NCI-H82 (cell line): ENCODE data around the gene MIOX.
A peak's percentile ranks its signal among the peaks of the same experiment; 100 is the strongest.

Experiments
- DNase-seq: peaks from one replicate; lab custom pipeline; 2025; lab: John Stamatoyannopoulos, UW

MIOX gene

DNA sequence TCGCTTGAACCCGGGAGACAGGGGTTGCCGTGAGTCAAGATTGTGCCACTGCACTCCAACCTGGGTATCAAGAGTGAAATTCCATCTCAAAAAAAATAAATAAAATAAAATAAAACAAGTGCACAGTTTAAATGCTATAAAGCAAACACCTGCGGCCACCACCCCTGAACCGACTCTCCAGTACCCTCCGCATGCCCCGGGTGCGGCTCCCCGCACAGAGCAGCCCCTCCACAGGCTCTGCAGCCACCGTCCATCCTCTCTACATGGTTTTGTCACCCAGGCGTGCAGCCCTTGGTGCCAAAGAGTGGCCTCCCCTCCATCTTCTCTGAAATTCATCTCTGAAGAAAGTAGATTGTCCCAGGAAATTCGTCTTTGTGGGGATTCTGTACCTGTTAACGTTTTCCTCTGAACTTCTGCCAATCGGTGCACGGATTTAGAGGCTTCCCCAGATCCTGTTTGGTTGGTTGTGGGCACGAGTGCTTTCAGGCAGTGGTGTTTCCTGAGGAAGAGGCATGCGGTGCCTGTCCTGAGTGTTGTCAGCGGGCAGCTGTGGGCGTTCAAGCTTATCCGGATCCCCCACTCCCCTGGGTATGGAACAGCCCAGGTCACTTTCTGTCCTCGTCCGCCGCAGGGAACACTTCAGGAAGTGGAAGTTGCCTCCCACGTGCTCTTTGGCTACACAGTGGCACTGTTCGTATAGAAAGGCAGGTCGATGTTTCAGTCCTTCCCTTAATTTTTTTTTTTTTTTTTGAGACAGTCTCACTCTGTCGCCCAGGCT, 4.1 kb downstream of the MIOX start:
- no peak for DNase-seq

DNA sequence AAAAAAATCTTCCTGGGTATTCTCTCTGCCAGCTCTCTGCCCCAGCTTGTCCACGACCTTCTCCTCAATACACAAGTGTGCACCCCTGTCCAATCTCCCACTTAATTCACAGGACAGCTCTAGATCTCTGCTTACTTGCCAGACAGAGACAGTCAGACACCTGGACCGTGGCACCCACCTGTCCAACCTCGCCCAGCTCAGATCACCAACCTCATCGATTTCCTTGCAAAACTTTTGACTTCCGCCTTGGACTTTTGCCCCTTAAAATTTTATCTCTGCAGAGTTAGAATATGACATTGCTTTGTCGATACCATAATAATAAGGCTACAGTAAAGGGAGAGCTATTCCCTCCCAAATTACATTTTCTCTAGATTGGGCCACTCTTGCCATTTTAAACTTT, 10.4 kb downstream of the MIOX start:
- DNase-seq, result no peak

DNA sequence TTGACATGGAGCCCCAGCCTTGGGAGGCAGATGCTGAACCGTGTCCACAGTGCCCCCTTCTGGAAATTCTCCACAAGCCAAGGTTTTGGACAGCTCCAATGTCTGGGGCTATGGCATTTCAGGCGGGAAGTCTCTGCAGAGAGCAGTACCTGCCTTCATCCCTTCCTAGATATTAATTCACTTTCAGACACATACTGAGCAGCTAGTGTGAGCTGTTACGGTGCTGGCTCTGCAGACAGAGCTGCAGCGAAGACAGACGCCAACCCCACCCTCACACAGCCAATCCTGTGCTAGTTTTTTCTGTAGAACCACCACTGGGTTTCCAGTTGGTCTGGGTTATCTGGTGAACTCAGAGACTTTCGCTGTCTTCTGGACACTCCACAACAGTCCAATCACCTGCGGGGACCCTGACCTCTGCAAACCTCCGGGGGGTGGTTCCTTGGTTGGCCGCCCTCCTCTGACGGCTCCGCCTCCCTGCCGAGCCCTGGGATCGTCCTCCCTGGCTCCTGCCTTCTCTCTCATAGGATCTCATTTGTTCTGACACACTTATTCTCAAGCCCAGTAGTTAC, 11.7 kb downstream of the MIOX start:
- peak; percentile 75 for DNase-seq

DNA sequence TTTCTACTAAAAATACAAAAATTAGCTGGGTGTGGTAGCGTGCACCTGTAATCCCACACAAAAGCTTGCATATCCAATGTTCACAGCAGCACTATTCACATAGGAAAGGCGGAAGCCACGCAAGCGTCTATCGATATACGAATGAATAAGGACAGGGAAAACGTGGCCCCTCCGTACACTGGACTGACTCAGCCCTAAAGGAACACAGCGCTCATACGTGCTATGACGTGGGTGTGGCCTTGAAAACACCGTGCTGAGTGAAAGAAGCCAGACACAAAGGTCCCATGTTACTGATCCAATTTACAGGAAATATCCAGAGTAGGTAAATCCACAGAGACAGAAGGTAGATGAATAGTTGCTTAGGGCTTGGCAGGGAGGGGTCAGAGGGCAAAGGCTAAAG, 13.8 kb downstream of the MIOX start:
- no peak for DNase-seq

DNA sequence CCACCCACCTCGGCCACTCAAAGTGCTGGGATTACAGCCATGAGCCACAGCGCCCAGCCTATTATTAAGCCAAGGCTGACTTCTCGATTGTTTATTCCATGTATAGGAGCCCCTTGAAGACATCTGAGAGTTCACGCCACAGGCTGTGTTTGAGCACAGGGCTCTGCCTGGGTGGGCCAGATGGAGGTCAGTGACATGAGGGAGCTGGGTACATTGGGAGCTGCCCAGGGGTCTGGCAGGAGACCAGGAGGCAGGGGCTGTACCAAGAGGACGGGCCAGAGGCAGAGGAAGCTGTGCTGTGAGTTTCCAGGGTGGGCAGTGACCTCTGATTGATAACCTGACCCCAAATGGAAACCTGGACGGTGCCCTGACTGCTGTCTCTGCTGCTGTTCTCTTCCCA, 15.4 kb downstream of the MIOX start:
- DNase-seq, result no peak

DNA sequence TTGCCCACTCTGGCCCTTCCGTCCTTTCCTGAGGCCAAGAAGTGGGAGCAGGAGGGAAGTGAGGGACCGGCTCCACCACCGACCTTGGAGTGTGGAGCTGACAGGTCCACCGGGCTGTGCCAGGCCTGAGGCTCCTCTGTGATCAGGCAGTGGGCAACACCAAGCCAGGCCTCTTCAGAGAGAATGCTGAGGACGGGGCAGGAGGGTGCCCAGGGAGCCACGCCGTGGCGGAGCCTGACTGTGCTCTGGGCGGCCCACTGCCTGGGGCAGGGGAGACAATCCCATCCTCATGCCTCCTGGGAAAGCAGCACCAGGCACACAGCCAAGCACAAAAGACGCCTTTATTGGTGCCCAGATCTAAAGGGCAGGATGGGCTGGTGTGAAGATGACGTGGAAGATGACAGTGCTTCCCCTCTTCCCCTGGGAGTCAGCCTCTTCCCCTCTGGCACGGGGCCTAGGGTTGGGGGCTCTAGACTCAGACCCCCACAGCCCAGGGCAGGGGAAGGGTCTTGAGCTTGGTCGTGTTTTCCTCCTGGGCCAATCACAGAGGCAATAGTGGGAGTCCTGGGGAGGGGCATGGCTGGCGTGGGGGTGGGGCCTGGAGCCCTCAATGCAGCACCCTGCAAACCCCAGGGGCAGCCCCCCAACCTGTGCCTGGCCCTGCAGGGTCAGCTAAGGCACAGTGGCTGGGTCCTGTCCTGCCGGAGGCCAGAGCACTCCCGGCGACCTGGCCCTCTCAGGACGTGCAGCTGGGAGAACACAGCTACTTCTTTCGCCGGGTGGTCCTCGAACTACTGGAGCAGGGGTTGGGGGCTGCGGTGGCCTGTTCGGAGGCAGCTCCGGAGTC, 16.2 kb downstream of the MIOX start:
- no peak for DNase-seq

DNA sequence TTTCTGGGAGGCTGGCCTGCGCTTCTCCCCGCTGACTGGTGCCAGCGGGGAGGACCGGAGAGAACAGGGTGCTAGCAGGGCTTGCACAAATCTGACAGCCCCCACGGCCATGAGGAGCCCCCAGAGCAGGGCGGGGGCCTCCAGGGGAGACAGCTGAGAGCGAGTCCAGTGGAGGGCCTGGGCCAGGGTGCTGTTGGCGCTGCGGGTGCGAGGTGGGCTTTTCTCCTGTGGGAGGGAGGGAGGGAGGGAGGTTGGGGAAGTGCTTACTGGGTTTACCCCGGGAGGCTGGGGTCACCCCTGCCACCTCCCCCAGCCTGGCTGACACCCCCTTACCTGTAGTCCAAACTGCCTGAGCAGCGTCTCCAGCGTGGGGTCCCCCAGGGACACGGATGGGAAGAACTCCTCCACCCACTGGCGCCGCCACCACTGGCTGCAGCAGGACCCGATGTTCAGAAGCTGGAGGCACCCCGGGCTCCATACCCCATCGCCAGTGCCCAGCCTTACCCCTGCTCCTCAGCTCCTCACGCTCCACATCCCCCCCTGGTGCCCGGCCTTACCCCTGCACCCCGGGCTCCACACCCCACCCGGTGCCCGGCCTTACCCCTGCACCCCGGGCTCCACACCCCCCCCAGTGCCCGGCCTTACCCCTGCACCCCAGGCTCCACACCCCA, 17.0 kb downstream of the MIOX start:
- DNase-seq, result no peak

DNA sequence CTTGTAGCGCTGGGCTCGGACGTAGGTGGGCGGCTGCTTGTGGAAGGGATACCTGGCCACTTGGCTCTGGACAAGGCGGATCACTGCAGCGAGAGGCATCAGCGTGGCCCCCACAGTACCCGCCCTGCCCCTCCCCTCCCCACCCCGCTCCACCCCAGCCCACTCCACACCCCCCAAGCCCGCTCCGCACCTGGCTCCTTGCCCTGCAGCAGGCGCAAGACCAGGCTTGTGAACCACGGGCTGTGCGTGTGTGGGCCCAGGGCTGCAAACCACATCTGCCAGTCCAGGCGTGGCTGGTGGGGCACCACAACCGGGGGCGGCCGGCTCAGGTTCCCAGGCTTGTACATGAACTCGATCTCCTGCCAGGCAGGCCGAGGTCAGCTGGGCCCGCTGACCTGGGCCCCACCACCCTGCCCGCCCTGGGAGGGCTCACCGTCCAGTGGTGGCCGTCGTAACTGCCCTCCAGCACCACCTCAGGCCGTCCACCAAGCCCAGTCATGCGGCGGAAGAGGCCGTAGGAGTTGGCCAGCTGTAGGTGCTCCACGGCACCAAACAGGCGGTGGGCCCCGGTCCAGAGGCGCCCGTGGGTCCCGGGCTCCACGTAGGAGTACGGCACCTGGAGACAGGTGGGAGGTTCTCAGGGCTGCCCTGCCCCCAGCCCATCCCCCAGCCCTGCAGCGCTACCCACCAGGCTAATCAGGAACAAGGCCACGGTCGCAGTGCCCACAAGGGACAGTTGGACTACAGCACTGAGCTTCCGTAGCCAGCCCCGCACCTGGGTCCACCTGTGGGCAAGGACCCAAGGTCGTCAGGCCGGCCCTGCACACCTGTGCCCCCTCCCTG, 17.9 kb downstream of the MIOX start:
- no peak for DNase-seq

DNA sequence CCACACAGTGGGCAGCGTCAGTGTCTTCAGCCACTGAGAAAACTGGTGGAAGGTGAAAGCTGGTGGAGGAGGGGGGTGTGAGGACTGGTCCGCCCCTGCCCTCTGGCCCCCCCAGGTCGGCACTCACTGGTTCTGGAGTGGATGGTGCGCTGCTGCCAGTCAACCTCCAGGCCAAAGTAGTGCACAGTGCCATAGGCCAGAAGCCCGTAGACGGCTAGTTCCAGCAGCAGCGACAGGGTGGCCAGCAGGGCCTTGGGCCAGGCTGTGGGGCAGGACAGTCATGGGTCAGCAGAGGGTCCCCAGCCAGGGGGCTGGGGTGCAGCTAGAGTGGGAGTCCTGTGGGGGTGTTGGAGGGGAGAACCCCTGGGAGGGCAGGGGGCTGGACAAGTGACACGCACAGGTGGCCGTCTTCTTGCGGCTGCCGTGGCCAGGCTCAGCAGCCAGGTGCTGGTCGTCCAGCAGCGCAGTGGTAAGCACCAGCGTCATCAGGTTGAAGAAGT, 18.7 kb downstream of the MIOX start:
- no peak for DNase-seq

DNA sequence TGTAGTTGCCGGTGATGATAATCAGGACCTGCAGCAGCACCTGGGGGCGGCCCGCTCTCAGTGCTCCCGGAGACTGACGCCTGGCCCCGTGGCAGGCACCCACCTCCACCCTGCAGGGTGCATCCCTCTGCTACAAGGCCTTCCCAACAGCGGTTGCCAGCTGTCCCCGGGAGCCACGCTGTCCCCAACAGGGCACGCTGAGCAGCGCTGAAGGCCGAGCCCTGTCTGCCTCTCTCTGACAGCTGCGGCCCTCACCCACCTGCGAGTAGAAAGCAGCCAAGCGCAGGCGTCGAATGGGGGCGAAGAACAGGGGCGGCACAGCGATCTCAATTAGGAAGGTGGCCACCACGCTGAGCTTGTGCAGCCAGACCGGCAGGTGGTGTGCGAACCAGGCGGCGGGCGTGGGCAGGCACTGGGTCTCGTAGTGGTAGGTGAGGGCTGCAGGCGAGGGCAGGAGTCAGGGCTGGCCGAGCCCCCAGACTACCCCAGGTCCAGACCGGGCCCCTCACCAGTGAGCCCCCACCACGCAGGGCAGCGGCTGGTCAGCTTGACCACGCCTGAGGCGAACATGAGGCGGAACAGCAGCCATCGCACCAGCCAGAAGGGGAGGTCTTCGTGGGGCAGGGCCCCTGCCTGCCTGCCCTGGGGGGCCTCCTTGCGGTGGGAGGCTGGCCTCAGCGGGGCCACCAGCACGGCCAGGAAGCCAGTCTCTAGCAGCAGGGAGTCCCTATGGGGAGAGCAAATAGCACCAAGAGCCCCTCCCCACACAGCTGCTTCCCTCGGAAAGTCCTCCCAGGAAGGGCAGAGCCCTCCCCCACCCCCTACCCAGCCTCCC, 19.3 kb downstream of the MIOX start:
- peak; percentile 35 for DNase-seq

DNA sequence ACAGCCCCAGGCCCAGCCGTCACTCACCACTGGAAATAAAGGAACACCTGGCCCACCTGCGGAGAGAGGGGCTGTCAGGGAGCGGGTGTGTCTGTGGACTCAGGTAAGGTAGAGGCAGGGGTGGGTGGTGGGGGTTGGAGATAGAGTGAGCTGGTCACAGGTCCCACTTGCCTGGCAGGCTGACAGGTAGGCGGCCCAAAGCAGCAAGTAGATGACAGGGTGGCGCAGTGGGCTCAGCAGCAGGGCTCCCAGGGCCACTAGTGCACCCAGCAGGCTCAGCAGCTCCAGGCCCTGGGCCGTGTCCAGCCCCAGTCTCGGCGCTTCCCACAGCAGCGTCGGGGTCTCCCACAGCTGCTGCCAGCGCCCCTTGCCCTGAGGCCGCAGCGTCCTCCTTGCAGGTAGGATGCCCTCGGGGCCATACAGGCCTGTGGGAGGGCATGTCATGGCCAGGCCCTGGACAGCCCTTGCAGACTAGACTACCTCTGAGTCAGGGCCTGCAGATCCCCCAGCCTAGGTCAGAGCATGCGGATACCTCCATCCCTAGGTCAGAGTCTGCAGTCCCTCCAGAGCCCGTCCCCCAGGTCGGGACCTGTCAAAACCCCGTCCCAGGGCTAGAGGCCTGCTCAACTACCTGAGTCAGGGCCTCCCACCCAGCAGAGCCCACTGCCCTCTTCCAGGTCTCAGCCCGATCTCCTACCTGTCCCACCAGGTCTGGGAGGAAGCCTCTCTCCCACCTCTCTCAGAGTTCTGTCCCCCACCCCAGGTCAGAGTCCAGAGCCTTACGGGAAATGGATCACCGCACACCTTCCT, 20.2 kb downstream of the MIOX start:
- DNase-seq, result no peak

DNA sequence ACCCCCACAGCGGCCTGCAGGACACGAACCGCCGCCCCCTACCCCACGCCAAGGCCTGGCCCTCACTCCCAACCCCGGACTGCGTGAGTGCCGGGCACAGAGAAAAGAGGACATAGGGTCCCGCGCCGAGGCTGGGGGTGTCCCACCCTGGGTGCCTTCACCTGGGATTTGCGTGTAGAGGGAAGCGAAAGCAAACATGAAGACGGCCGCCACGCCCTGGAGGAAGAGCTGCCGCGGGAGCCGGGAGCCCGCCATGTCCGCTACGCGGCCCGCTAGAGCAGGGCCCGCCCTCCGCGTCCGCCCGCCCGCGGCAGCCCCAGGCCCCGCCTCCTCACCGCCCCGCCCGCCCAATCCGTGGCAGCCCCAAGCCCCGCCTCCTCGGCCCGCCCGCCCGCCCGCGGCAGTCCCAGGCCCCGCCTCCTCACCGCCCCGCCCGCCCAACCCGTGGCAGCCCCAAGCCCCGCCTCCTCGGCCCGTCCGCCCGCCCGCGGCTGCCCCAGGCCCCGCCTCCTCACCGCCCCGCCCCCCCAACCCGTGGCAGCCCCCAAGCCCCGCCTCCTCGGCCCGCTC, 20.8 kb downstream of the MIOX start, which contains the start of gene LMF2:
LMF2 (minus strand) TSS at position 282 of the 570 bp plus-strand sequence; CDS start at position 255, 27 bp downstream.
- no peak for DNase-seq

DNA sequence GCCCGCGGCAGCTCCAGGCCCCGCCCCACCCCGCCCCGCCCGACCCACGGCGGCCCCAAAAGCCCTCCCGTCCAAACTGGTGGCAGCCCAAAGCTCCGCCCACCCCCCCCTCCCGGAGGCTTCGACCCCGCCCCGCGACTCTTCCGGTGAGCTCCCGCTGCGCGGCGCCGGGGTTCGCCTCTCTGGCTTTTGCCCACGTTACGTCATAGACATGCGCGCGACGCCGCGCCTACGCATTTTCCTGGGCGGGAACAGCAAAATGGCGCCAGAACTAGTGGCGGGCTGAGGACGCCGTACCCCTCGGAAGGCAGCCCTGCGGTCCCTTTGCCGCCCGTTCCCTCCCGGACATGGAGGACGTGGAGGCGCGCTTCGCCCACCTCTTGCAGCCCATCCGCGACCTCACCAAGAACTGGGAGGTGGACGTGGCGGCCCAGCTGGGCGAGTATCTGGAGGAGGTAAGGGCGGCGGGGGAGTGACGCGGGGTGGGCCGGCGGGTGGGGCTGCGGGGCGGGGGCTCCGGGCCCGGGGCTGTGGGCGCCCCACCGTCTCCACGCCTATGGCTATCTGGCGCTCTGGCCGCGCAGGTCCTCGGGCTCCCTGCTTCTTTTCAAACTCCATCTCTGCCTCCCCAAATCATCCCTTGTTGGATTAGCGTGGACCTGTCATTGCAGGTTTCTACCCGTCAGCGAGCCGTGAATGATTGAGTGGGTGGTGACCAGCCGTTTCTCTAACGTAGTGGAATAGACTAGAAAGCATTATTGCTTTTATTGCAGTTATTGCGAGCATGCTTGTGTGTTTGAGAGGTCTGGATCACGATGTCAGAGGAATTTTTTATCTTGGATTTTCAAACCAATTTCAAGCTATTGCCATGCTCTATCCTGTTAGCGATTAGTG, 21.6 kb downstream of the MIOX start, which contains the start of gene NCAPH2:
NCAPH2 (plus strand) TSS at position 234 of the 894 bp plus-strand sequence; CDS start at position 348, 114 bp downstream.
- DNase-seq, result peak; percentile 96

DNA sequence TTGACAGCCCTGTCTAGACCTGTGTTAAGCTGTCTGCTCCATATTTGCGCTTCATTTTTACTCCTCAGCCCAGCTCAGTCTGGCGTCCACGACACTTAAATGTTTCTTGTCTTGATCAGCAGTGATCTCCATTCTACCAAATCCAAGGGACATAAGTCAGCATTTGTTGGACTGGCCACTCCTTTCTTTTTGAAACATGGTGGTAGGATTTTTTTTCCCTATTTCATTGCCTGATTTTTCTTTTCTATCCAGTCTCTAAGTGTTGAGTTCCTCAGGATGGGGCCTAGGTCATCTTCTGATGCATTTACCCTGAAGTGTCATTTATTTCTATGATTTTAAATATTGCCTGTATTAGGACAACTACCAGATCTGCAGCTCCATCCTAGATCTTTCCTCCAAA, 22.2 kb downstream of the MIOX start:
- peak; percentile 35 for DNase-seq

DNA sequence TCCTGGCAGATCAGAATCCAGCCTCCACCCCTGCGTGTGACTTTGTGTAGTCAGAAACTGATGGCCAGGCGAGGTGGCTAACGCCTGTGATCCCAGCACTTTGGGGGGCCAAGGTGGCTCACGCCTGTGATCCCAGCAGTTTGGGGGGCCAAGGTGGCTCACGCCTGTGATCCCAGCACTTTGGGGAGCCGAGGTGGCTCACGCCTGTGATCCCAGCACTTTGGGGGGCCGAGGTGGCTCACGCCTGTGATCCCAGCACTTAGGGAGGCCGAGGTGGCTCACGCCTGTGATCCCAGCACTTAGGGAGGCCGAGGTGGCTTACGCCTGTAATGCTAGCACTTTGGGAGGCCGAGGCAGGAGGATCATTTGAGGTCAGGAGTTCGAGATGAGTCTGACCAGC, 26.5 kb downstream of the MIOX start:
- no peak for DNase-seq

DNA sequence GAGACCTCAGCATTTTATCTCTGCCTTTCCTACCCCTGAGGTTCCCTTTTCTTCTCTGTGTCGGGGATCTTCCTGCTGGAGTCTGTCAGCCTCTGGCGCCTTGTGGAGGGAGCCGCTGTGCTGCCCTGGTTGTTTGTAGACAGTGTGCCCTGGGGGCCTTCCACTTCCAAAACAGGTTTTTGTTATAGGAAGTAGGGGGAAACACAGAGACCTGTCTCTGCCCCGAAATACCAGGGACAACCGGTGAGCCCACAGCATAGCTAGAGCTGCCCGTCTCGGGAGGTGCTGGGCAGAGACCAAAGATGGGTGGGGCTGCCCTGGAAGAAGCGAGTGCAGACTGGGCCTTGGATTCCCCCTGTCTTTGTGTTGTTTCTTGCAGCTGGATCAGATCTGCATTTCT, 29.4 kb downstream of the MIOX start:
- no peak for DNase-seq

DNA sequence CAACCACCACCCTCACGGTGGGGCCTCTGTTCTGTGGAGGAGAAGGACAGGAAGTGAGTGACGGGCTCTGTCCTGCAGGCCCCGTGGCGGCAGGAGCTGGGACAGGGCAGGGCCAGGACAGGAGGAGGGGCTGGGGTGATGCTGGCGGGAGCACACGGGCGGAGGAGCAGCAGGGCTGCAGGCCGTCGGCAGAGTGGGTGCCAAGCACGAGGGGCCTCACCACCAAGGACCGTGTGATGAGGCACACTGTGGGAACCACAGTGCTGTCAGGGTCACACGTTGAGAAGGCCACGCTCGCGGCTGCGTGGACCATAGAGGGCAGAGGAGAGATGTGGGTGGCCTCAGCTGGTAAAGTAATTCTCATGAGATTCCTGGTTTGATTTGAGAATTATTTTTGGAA, 30.2 kb downstream of the MIOX start:
- DNase-seq, result no peak
